GM19035 (cell line): ENCODE measurements around the gene DLGAP4.
A peak's percentile ranks its signal among the peaks of the same experiment; 100 is the strongest.
"Not testable (repeated sequence)": the region's sequence is repeated elsewhere in the genome, so short reads cannot be mapped to it uniquely, and the experiment has no call there.

Experiments
- ATAC-seq: cut with Tn5 transposase; IDR thresholded peaks from one replicate; pipeline ENCODE4 v1.9.1; 2021; ENCODE audit not compliant: unreplicated experiment

DLGAP4 gene

GRCh38 chr20:36547186-36548005, 241.3 kb downstream of the DLGAP4 start:
- ATAC-seq: no peak

GRCh38 chr20:36548006-36548315, 241.8 kb downstream of the DLGAP4 start:
- ATAC-seq: no peak

GRCh38 chr20:36548704-36549627, 242.8 kb downstream of the DLGAP4 start:
- ATAC-seq: no peak

- ATAC-seq: no peak
Measured at GRCh38 chr20:36549628-36549941, 243.4 kb downstream of the DLGAP4 start.

GRCh38 chr20:36549942-36550789, 244.0 kb downstream of the DLGAP4 start:
- ATAC-seq: no peak

GRCh38 chr20:36550790-36551299, 244.7 kb downstream of the DLGAP4 start:
- ATAC-seq: no peak

- no peak for ATAC-seq
Measured at GRCh38 chr20:36555248-36555647, 249.1 kb downstream of the DLGAP4 start.

- ATAC-seq: no peak
Measured at GRCh38 chr20:36562724-36563123, 256.6 kb downstream of the DLGAP4 start.

- ATAC-seq: no peak
Measured at GRCh38 chr20:36563374-36563773, 257.2 kb downstream of the DLGAP4 start.

GRCh38 chr20:36564078-36564725, 258.1 kb downstream of the DLGAP4 start:
- not testable (repeated sequence) for ATAC-seq

GRCh38 chr20:36564726-36565121, 258.6 kb downstream of the DLGAP4 start:
- not testable (repeated sequence) for ATAC-seq

- ATAC-seq: no peak
Measured at GRCh38 chr20:36565520-36565919, 259.4 kb downstream of the DLGAP4 start.

- no peak for ATAC-seq
Measured at GRCh38 chr20:36569847-36570429, 263.8 kb downstream of the DLGAP4 start.

GRCh38 chr20:36571564-36572504, 265.7 kb downstream of the DLGAP4 start:
- ATAC-seq: no peak

GRCh38 chr20:36572701-36573102, 266.6 kb downstream of the DLGAP4 start:
- peak; percentile 29 for ATAC-seq

GRCh38 chr20:36573103-36573797, 267.1 kb downstream of the DLGAP4 start, which contains the start of gene TGIF2:
Gene TGIF2, plus strand, starts transcription at chr20:36573597. Its CDS starts 5,178 bp downstream, at chr20:36578775.
- ATAC-seq: peak; percentile 73

GRCh38 chr20:36573798-36574365, 267.7 kb downstream of the DLGAP4 start:
- no peak for ATAC-seq
